Glutamatergic neuron (in vitro differentiated cells): ENCODE measurements around the gene PRKG1. TPM values are rescaled to one million over a fixed set of nuclear protein-coding genes. Genes with fewer than 3 reads are reported as not detected.

Experiments
- DNase-seq: peaks from one replicate; pipeline ENCODE4 v3.0.0; 2022
- H3K27ac Mint-ChIP-seq: one replicate; pipeline ENCODE4 v1.8.0; 2020; ENCODE audit warnings: mild to moderate bottlenecking, mixed read lengths, inconsistent platforms; ENCODE audit not compliant: unreplicated experiment
- H3K27me3 Mint-ChIP-seq: one replicate; pipeline ENCODE4 v1.8.0; 2020; ENCODE audit warnings: mild to moderate bottlenecking, moderate library complexity, mixed read lengths, inconsistent platforms; ENCODE audit not compliant: unreplicated experiment
- H3K36me3 Mint-ChIP-seq: one replicate; pipeline ENCODE4 v1.8.0; 2020; ENCODE audit warnings: mild to moderate bottlenecking, mixed read lengths, inconsistent platforms; ENCODE audit not compliant: unreplicated experiment
- H3K4me1 Mint-ChIP-seq: one replicate; pipeline ENCODE4 v1.8.0; 2020; ENCODE audit warnings: mild to moderate bottlenecking, low read depth, mixed read lengths, inconsistent platforms; ENCODE audit not compliant: unreplicated experiment
- H3K4me3 Mint-ChIP-seq: one replicate; pipeline ENCODE4 v1.8.0; 2020; ENCODE audit warnings: mild to moderate bottlenecking, mixed read lengths, inconsistent platforms; ENCODE audit not compliant: unreplicated experiment
- H3K9me3 Mint-ChIP-seq: one replicate; pipeline ENCODE4 v1.8.0; 2020; ENCODE audit warnings: mild to moderate bottlenecking, moderate library complexity, mixed read lengths, inconsistent platforms; ENCODE audit not compliant: unreplicated experiment
- total RNA-seq: library from RNA; stranded (reverse); fragmentation: NEBNext Ultra II Directional; extraction: Animal tissue kit (Norgen Biotek cat#: 25700); gene quantifications from one replicate; pipeline ENCODE4 v1.2.1, GENCODE V29; 2021; ENCODE audit not compliant: unreplicated experiment
- TF ChIP-seq, protein P1 (sequence below): fragments of 200-600 bp; sonication (generic); IDR thresholded peaks from one replicate; pipeline ENCODE4 v1.5.0; 2021; ENCODE audit not compliant: partially characterized antibody, unreplicated experiment

The PRKG1 gene
- total RNA-seq, 1 donor from 2014 or later: 52.7 TPM

DNA sequence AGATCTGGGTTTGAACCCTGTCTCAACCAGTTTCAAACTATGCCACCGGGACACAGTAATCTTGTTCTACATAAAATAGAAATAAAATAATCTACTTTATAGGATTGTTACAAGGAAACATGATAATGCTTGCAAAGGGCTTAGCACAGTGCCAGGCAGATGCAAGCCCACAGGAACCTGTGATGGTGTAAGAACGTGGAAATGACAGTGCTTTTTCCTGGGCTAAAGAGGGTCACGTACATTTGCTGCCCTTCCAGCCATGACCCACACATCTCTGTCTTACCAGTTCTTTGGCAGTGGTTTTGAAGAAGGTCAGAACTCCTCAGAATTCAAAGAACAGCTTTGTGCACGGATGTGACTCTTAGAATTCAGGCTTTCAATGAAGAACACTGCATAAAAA lies 342.2 kb downstream of the PRKG1 start:
- H3K27me3 Mint-ChIP-seq: no peaks in the 10 kb centered on the region
- no peaks in the 10 kb centered on the region for H3K36me3 Mint-ChIP-seq
- no peak overlapping the region for H3K4me3 Mint-ChIP-seq
- peaks cover 5% of the 10 kb centered on the region for H3K9me3 Mint-ChIP-seq
- TF ChIP-seq, protein P1, sequence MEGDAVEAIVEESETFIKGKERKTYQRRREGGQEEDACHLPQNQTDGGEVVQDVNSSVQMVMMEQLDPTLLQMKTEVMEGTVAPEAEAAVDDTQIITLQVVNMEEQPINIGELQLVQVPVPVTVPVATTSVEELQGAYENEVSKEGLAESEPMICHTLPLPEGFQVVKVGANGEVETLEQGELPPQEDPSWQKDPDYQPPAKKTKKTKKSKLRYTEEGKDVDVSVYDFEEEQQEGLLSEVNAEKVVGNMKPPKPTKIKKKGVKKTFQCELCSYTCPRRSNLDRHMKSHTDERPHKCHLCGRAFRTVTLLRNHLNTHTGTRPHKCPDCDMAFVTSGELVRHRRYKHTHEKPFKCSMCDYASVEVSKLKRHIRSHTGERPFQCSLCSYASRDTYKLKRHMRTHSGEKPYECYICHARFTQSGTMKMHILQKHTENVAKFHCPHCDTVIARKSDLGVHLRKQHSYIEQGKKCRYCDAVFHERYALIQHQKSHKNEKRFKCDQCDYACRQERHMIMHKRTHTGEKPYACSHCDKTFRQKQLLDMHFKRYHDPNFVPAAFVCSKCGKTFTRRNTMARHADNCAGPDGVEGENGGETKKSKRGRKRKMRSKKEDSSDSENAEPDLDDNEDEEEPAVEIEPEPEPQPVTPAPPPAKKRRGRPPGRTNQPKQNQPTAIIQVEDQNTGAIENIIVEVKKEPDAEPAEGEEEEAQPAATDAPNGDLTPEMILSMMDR: no peak
- peaks cover 10% of the 10 kb centered on the region for H3K4me1 Mint-ChIP-seq
- H3K27ac Mint-ChIP-seq: no peak overlapping the region
- DNase-seq: no peak

DNA sequence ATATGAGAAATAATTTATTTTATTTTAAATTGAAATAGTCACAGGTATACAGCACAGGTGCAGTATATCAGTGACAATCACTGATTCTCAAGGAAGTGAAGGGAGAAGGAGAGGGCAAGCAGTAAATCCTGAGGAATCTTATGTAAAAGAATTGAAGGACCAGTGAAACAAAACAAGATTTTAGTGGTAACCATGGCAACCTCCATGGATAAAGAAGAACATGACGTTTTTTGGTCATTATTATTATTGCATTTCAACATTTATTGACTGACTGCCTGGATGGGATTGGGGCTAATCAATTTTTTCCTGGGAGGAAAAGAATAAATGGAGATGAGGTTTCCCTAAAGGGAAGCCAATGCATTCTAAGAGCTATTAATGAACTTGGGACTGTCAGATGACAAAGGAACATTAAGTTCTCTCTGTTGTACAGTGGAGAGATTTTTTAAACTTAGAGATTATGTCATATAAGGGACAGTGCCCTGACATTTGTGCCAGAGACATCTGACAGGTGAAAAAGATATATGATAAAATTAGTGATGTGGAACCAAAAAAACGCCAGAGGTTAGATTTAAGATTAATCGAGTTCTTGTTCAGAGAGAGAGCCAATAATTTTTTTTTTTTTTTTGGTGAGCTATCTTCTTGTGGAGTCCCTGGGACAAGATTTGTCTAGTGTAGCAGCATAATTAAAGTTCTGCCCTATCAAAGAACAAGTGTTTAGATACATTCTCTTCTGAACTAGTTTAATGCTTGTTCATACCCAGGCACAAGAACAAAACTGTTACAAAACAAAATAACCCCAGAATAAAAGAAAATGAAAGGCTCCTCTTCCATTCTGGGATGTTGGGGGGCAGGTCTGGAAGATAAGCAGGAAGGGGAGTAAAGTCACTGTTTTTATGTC lies 345.2 kb downstream of the PRKG1 start:
- no peak for DNase-seq
- peaks cover 2% of the 10 kb centered on the region for H3K9me3 Mint-ChIP-seq
- no peak overlapping the region for H3K4me3 Mint-ChIP-seq
- peaks cover 2% of the 10 kb centered on the region for H3K27me3 Mint-ChIP-seq
- no peaks in the 10 kb centered on the region for H3K36me3 Mint-ChIP-seq
- no peak overlapping the region for H3K27ac Mint-ChIP-seq
- TF ChIP-seq, protein P1: no peak
- H3K4me1 Mint-ChIP-seq: peaks cover 10% of the 10 kb centered on the region

DNA sequence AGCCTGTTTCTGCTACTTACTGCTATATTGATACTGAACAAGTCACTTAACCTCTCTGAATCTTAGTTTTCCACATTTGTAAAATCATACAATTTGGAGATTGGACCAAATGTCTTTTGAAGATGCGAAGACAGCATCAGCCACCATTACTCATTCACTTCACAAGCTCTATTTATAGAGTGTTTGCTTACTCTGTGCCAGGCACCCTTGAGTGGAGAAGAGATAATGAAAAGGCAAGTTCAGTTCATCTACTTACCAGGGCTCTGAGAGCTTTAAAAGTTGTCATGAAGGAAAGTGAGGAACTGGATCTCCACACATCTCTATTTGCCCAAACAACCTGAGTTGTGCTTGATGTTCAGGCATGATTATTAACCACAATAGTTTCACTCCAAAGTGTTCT lies 347.6 kb downstream of the PRKG1 start:
- Mint-ChIP-seq H3K27me3 (peaks cover 2% of the 10 kb centered on the region), H3K9me3 (peaks cover 2% of the 10 kb centered on the region), H3K4me1 (peaks cover 11% of the 10 kb centered on the region), H3K36me3 (no peaks in the 10 kb centered on the region), H3K4me3 (no peak overlapping the region), H3K27ac (no peak overlapping the region)
- TF ChIP-seq, protein P1: no peak
- DNase-seq: no peak

DNA sequence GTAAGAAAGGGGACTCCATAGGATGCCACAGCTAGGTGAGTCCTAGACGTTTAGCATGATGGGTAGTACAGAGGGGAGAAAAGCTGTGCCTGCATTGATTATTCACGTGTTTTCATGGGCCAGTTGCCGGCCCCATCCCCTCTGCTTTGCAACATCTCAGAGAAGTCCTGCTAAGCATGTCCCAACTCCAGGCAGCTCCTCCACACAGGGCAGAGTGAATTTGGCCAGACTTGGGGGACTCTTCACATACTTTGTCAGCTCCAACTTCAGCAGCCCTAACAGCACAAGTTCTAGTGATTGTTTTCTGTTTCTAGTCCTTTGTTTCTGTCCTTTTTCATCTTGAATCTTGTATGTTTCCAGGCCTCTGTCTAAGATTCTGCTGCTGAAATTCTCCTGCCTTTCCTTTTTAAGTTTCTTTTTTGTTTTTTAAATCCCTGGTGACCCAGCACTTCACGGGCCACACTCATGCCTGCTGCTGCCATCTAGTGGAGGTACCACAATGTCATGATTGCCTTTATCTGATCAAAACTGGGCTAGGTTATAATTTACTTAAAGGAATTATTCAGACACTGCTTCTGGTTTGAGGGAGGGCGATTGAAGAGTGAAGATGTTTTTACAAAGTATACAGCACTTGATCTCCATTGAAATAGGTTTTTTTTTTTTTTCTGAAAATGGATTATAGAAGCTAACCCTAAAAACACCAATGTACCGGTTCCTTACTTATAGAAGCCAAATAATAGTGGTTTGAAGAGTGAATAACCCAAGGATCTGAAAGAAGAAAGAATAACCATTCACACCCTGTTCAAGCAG lies 348.2 kb downstream of the PRKG1 start:
- DNase-seq: peak; percentile 31
- peaks cover 2% of the 10 kb centered on the region for H3K9me3 Mint-ChIP-seq

More for the DNA sequence above, 348.2 kb downstream of the PRKG1 start:
- Mint-ChIP-seq H3K4me1 (peaks cover 11% of the 10 kb centered on the region), H3K4me3 (no peak overlapping the region), H3K36me3 (no peaks in the 10 kb centered on the region), H3K27ac (no peak overlapping the region), H3K27me3 (peaks cover 2% of the 10 kb centered on the region)
- TF ChIP-seq, protein P1: peak; percentile 61
